ENCODE measurements around the gene STAT4.

DNA sequence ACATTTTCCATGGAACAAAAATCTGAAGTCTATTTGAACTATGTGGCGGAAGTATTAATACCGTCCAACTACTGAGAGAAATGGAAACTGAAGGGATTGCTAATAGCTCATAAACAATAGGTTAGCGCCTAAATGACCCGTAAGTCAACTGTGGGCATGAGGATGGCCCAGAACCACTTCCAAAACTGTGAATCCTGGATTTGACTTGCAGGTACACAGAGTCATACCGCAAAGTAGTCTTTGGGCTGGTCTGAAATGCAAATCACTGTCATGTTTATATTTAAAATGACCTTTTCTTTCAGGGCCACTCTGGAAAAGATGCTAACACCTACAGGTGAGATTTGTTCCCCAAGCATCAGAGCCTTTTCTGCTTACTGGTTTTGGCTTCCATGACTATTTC, 50.6 kb downstream of the STAT4 start:
- TF ChIP-seq, protein P1, sequence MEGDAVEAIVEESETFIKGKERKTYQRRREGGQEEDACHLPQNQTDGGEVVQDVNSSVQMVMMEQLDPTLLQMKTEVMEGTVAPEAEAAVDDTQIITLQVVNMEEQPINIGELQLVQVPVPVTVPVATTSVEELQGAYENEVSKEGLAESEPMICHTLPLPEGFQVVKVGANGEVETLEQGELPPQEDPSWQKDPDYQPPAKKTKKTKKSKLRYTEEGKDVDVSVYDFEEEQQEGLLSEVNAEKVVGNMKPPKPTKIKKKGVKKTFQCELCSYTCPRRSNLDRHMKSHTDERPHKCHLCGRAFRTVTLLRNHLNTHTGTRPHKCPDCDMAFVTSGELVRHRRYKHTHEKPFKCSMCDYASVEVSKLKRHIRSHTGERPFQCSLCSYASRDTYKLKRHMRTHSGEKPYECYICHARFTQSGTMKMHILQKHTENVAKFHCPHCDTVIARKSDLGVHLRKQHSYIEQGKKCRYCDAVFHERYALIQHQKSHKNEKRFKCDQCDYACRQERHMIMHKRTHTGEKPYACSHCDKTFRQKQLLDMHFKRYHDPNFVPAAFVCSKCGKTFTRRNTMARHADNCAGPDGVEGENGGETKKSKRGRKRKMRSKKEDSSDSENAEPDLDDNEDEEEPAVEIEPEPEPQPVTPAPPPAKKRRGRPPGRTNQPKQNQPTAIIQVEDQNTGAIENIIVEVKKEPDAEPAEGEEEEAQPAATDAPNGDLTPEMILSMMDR (IDR thresholded peaks at IDR 0.05; ENCODE audit: low read depth, low read length, poor library complexity, severe bottlenecking), result no peak
- TF ChIP-seq EZH2phosphoT487 (IDR thresholded peaks at IDR 0.05; ENCODE audit: borderline replicate concordance, low read length), result no peak
